OCI-LY1 (cell line): ENCODE results near the gene STK36.

Experiments used
- CTCF ChIP-seq: fragments of 200-600 bp; sonication (generic), shearing (Covaris generic); IDR thresholded peaks from 2 replicates; pipeline ENCODE4 v1.5.1; 2017; ENCODE audit warnings: mild to moderate bottlenecking, antibody characterized with exemption, low read length, moderate library complexity, mixed read lengths
- EZH2 ChIP-seq: fragments of 200-600 bp; sonication (generic), shearing (Covaris generic); IDR thresholded peaks from 2 replicates; pipeline ENCODE4 v1.8.0; 2017; ENCODE audit warnings: borderline replicate concordance, mixed run types, mild to moderate bottlenecking, antibody characterized with exemption, low read length, moderate library complexity, mixed read lengths

DNA sequence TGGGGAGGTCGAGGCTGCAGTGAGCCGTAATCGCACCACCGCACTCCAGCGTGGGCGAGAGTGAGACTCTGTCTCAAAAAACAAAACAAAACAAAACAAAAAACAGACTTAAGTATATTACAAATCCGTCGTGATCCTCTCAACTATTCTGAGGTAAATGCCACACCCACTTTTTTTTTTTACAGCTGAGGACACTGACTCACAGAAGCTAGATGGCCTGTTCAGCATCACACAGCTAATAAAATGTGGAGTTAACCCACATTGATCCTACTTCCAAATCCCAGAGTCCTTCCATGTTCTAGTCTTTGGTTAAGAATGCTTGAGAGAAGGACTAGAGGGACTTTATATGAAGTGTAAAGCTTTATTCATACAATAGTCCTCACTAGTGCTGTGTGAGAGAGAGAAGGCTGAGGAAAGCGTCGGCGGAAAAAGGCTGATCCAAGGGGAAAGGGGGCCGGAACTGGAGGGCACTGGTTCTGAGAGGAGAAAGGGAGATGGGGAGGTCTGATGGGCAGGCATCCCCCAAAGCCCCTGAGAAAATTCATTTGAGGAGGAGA lies 711 bp upstream of the STK36 start:
- TF ChIP-seq CTCF (no peak), EZH2 (no peak)
